ENCODE measurements around the gene DNASE1L3. TPM values are rescaled to one million over a fixed set of nuclear protein-coding genes. Genes with fewer than 3 reads are reported as not detected.
A peak's percentile ranks its signal among the peaks of the same experiment; 100 is the strongest.

DNASE1L3 gene
- total RNA-seq (0.95 and 0.99 TPM in 2 replicates), polyA plus RNA-seq (1.2 and 1.3 TPM in 2 replicates), polyA minus RNA-seq (not detected in 2 replicates), Bru-seq, nascent RNA (percentile 20 among the genes with signal in this experiment), BruChase-seq, experiment 1, labeled RNA remaining after a 6-hour chase (percentile 16 among the genes with signal in this experiment), BruChase-seq, experiment 2, labeled RNA remaining after a 2-hour chase (percentile 10 among the genes with signal in this experiment)
- 1.1 TPM in 2 replicates for polyA plus RNA-seq (2011; cell fraction: cytosol; rRNA removed)
- polyA plus RNA-seq (2011; cell fraction: nucleus; rRNA removed), result 0.63 and 0.97 TPM in 2 replicates
- polyA plus RNA-seq (2012), result 0.22 and 0.46 TPM in 2 replicates
- polyA minus RNA-seq (2011; cell fraction: cytosol; rRNA and poly(A)+ RNA removed), result not detected
- polyA minus RNA-seq (2011; cell fraction: nucleus; rRNA and poly(A)+ RNA removed), result 0.24 TPM in 1 of 2 replicates, not detected in the other
- long read RNA-seq, partial matches to known transcripts, result 0 of 1 reads
- long read RNA-seq, other reads (novel, unspliced or antisense), result 1 of 1 reads

DNA sequence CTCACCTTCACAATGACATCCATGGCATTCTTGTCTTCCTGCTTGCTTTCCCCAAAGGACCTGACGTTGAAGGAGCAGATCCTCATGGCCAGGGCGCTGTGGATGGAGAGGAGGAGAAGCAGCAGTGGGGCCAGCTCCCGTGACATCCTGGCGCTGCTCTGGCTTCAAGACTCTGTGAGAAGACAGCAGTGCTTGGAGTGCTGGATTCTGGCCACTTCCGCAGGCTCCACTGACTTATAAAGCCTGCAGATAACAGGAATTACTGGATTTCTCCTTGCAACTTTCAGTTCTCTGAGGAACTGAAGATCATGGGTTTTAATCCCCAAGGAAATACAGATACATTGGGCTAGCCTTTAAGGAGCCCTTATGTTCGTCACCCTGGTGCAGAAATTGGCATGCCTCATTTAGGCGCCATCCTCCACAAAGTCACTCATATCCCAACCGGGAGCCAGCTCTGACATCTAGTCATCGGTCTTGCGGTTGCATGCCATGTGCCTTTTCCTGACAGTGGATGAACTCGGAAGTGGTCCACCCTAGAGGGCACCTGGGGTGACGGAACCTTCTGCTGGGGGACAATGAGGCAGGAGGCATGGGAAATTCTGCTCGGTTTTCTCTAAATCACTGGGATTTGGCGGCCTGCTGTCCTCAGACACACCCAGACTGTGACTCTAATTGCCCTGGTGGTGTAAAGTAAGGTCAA lies at the start of gene DNASE1L3:
TSS of gene DNASE1L3 (minus strand) at position 212 of the 700 bp plus-strand sequence. CDS start at position 146, 66 bp downstream.
- Histone ChIP-seq H3K9ac (replicated peaks; ENCODE audit: extremely low read depth, insufficient read depth, low read length) (no peak within 1 kb of the TSS), H3K4me2 (ENCODE audit: insufficient read depth, low read length) (no peak within 1 kb of the TSS), H3K4me3 (replicated peaks in 1 of 3; ENCODE audit: insufficient read depth in 1 of 3, low read depth in 1 of 3, low read length in 3 of 3) (no peak within 1 kb of the TSS), H3K9me3 (replicated peaks; ENCODE audit: control insufficient read depth, insufficient read depth, low read length) (no peaks in the 10 kb centered on the region), H4K20me1 (replicated peaks; ENCODE audit: control insufficient read depth, extremely low read depth, insufficient read depth, low read length) (no peaks in the 10 kb centered on the region), H3K79me2 (ENCODE audit: control insufficient read depth, insufficient read depth, low read length) (no peaks in the 10 kb centered on the region), H3K4me1 (ENCODE audit: control insufficient read depth, extremely low read depth, insufficient read depth, low read length) (peaks cover 7% of the 10 kb centered on the region), H3K9me1 (replicated peaks; ENCODE audit: control insufficient read depth, extremely low read depth, insufficient read depth, low read length) (no peaks in the 10 kb centered on the region), H2AFZ (ENCODE audit: low read depth, low read length) (peak within 1 kb of the TSS; percentile 12), H3K27ac (ENCODE audit: insufficient read depth, low read depth, low read length) (no peak within 1 kb of the TSS), H3K36me3 (ENCODE audit: control insufficient read depth in 2 of 2, extremely low read depth in 1 of 2, insufficient read depth in 2 of 2, low read length in 2 of 2) (no peaks in the 10 kb centered on the region), H3K27me3 (ENCODE audit: control insufficient read depth in 2 of 2, insufficient read depth in 2 of 2, low read length in 2 of 2) (no peaks in the 10 kb centered on the region)
- no peak for DNase-seq (ENCODE audit: low read depth, low spot score)
- ChIA-PET CTCF (interaction anchor here (1.0 to 9.0 kb wide), 6 partner anchors 8 to 95 kb away, joined by 3 to 72 read pairs (median 5); partner anchors contain the start of genes HTD2 and RPP14), POLR2A (interaction anchor here (1.5 kb wide), 1 partner anchor 14 kb away, joined by 3 read pairs; no protein-coding TSS in a partner anchor)
- dilution Hi-C loops (cut with MboI; ENCODE audit: extremely low pct_ligation_motif_present, low sequenced_read_pairs), result no loop called here
- peak; percentile 38 for FAIRE-seq
- intact Hi-C loops (cut with micrococcal nuclease), result no loop called here
- no TSS peak for BruUV-seq (replicated peaks)
- TF ChIP-seq, protein P1, sequence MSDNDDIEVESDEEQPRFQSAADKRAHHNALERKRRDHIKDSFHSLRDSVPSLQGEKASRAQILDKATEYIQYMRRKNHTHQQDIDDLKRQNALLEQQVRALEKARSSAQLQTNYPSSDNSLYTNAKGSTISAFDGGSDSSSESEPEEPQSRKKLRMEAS (IDR thresholded peaks at IDR 0.05; ENCODE audit: insufficient read depth, insufficient read length), result no peak
- no peak for TF ChIP-seq POLR2AphosphoS5 (IDR thresholded peaks at IDR 0.05; ENCODE audit: insufficient read depth, low read depth, low read length)
- TF ChIP-seq POLR2A (IDR thresholded peaks at IDR 0.05; ENCODE audit: low read depth, low read length), result no peak
- no peak for TF ChIP-seq FOS (IDR thresholded peaks at IDR 0.05; ENCODE audit: borderline replicate concordance, insufficient read depth, low read length)
- no peak for TF ChIP-seq CTCF (IDR thresholded peaks at IDR 0.05; ENCODE audit: extremely low read depth in 1 of 2, insufficient read depth in 1 of 2, low read depth in 1 of 2, low read length in 2 of 2)
- no peak for TF ChIP-seq MYC (IDR thresholded peaks at IDR 0.05; ENCODE audit: low read depth, low read length)
- no peak for TF ChIP-seq JUN (IDR thresholded peaks at IDR 0.05; ENCODE audit: borderline replicate concordance, insufficient read depth, insufficient read length, low read depth)
- TF ChIP-seq GATA2 (IDR thresholded peaks at IDR 0.05; ENCODE audit: insufficient read depth, insufficient read length, low read depth, low read length), result no peak
- TF ChIP-seq EZH2 (IDR thresholded peaks at IDR 0.05; ENCODE audit: borderline replicate concordance, low read depth, low read length, severe bottlenecking), result no peak

All from endothelial cell of umbilical vein (primary cell).